Measurements from ENCODE around the gene VWA5B2. TPM values are rescaled to one million over a fixed set of nuclear protein-coding genes. Genes with fewer than 3 reads are reported as not detected.

The VWA5B2 gene
- total and polyA plus RNA-seq, 8 donors, result under 0.01 to 100.0 (median 2.4) TPM

DNA sequence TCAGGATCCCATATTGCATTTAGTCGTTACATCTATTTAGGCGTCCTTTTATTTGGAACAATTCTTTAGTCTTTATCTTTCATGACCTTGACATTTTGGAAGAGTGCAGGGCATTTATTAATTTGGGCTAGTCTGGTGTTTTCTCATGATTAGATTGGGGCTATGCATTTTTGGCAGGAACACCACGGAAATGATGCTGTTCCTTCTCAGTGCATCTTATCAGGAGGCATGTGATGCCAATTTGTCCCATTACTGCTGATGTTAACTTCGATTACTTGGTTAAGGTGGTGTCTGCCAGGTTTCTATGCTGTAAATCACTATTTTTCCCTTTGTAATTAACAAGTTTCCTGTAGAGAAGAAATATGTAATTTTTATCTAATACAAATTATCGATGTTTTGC, 18.1 kb upstream of the VWA5B2 start:
- TF ChIP-seq EP300 (IDR thresholded peaks at IDR 0.05) (no peak), POLR2A (IDR thresholded peaks at IDR 0.05) (no peak), POLR2AphosphoS5 (IDR thresholded peaks at IDR 0.05) (no peak), CTCF (IDR thresholded peaks at IDR 0.05) (no peak)
- H3K4me3 ChIP-seq, result no peak overlapping the region
- 63 to 76% (median 71%) methylated on average over 5 of the region's 5 CpGs for WGBS, 5 donors
- no peaks in the 10 kb centered on the region for H3K4me1 ChIP-seq
- no peak overlapping the region for H3K27ac ChIP-seq
- no peaks in the 10 kb centered on the region for H3K36me3 ChIP-seq
- no peak for DNase-seq
- intact Hi-C loops (cut with DNase I; ENCODE audit: low total_unique reads), result no loop called here
- no peaks in the 10 kb centered on the region for H3K9me3 ChIP-seq
- peaks cover 0 to 14% (median 4%) of the 10 kb centered on the region in 3 donors for H3K27me3 ChIP-seq

- no peak overlapping the region for H3K27ac ChIP-seq
- peaks cover 0 to 12% (median 1%) of the 10 kb centered on the region in 3 donors for H3K27me3 ChIP-seq
- WGBS, 5 donors, result 59 to 73% (median 70%) methylated on average over 5 of the region's 5 CpGs
- H3K4me1 ChIP-seq, result no peaks in the 10 kb centered on the region
- no peaks in the 10 kb centered on the region for H3K9me3 ChIP-seq
- DNase-seq, result no peak
- H3K4me3 ChIP-seq, result no peak overlapping the region
- intact Hi-C loops (cut with DNase I; ENCODE audit: low total_unique reads), result no loop called here
- TF ChIP-seq CTCF (IDR thresholded peaks at IDR 0.05) (no peak), EP300 (IDR thresholded peaks at IDR 0.05) (no peak)
- H3K36me3 ChIP-seq, result no peaks in the 10 kb centered on the region
Observed at GRCh38 chr3:184211718-184212117, 17.7 kb upstream of the VWA5B2 start.

GRCh38 chr3:184218814-184219213, 10.6 kb upstream of the VWA5B2 start:
- H3K36me3 ChIP-seq, result no peaks in the 10 kb centered on the region
- intact Hi-C loops (cut with DNase I; ENCODE audit: low total_unique reads), result no loop called here
- no peak for DNase-seq
- H3K9me3 ChIP-seq, result no peaks in the 10 kb centered on the region
- H3K4me1 ChIP-seq, result no peaks in the 10 kb centered on the region
- WGBS, 5 donors, result 51 to 68% (median 61%) methylated on average over 4 of the region's 4 CpGs
- TF ChIP-seq POLR2A (IDR thresholded peaks at IDR 0.05), result no peak
- no peak for TF ChIP-seq POLR2AphosphoS5 (IDR thresholded peaks at IDR 0.05)
- TF ChIP-seq CTCF (IDR thresholded peaks at IDR 0.05), result no peak
- TF ChIP-seq EP300 (IDR thresholded peaks at IDR 0.05), result no peak
- H3K27ac ChIP-seq, result no peak overlapping the region
- no peak overlapping the region for H3K4me3 ChIP-seq
- peaks cover 0 to 41% (median 0%) of the 10 kb centered on the region in 3 donors for H3K27me3 ChIP-seq

DNA sequence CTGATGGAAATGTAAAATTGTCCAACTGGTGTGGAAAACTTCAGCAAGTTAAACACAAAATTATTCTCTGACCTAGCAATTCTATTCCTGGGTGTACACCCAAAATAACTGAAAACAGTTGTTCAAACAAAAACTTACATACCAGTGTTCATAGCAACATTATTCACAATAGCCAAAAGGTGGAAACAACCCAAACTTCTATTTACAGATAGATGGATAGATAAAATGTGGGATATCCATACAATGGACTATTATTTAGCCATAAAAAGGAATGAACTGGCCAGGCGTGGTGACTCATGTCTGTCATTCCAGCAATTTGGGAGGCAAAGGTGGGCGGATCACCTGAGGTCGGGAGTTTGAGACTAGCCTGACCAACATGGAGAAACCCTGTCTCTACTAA, 6.9 kb upstream of the VWA5B2 start:
- 47 to 66% (median 60%) methylated on average over 3 of the region's 3 CpGs for WGBS, 5 donors
- intact Hi-C loops (cut with DNase I; ENCODE audit: low total_unique reads), result no loop called here

More for the DNA sequence above, 6.9 kb upstream of the VWA5B2 start:
- Histone ChIP-seq H3K4me1 (no peaks in the 10 kb centered on the region), H3K27ac (no peak overlapping the region), H3K36me3 (no peaks in the 10 kb centered on the region), H3K9me3 (no peaks in the 10 kb centered on the region), H3K4me3 (no peak overlapping the region), H3K27me3 (peaks cover 0 to 54% (median 3%) of the 10 kb centered on the region in 3 donors)
- DNase-seq, result no peak
- TF ChIP-seq POLR2AphosphoS5 (IDR thresholded peaks at IDR 0.05) (no peak), POLR2A (IDR thresholded peaks at IDR 0.05) (no peak), CTCF (IDR thresholded peaks at IDR 0.05) (no peak), EP300 (IDR thresholded peaks at IDR 0.05) (no peak)

Data from stomach (tissue), 9 donors.